ENCODE results near the gene SNAPC2.
"Not testable (repeated sequence)": the region's sequence is repeated elsewhere in the genome, so short reads cannot be mapped to it uniquely, and the experiment has no call there.

Gene SNAPC2

GRCh38 chr19:7921967-7922835 is 2.1 kb downstream of the SNAPC2 start:
- no peak for DNase-seq (ENCODE audit: low read depth in 2 of 2)

GRCh38 chr19:7922836-7923195 is 2.7 kb downstream of the SNAPC2 start:
- DNase-seq (ENCODE audit: low read depth in 2 of 2) = no peak

GRCh38 chr19:7923295-7924191 is 3.4 kb downstream of the SNAPC2 start:
- no peak for DNase-seq (ENCODE audit: low read depth in 2 of 2)

- no peak for DNase-seq (ENCODE audit: low read depth in 2 of 2)
Observed at GRCh38 chr19:7924241-7924640, 4.1 kb downstream of the SNAPC2 start.

- DNase-seq (ENCODE audit: low read depth in 2 of 2) = no peak
Observed at GRCh38 chr19:7924651-7925170, 4.6 kb downstream of the SNAPC2 start.

GRCh38 chr19:7925171-7925851 is 5.2 kb downstream of the SNAPC2 start:
- DNase-seq (ENCODE audit: low read depth in 2 of 2) = peak; percentile 70 to 73

- peak; percentile 46 to 74 for DNase-seq (ENCODE audit: low read depth in 2 of 2)
Observed at GRCh38 chr19:7926021-7926726, 6.0 kb downstream of the SNAPC2 start, which contains the start of gene CTXN1. TSS of gene CTXN1 (minus strand) at chr19:7926135. CDS start at chr19:7925538, 597 bp downstream.

- no peak for DNase-seq (ENCODE audit: low read depth in 2 of 2)
Observed at GRCh38 chr19:7926727-7927604, 6.8 kb downstream of the SNAPC2 start.

- DNase-seq (ENCODE audit: low read depth in 2 of 2) = no peak
Observed at GRCh38 chr19:7927605-7928333, 7.6 kb downstream of the SNAPC2 start.

GRCh38 chr19:7928334-7928706 is 8.2 kb downstream of the SNAPC2 start:
- no peak for DNase-seq (ENCODE audit: low read depth in 2 of 2)

- peak; percentile 47 for DNase-seq (ENCODE audit: low read depth in 2 of 2)
Observed at GRCh38 chr19:7928741-7929701, 8.9 kb downstream of the SNAPC2 start.

GRCh38 chr19:7930030-7930429 is 9.9 kb downstream of the SNAPC2 start:
- not testable (repeated sequence) for DNase-seq (ENCODE audit: low read depth in 2 of 2)

GRCh38 chr19:7930765-7931164 is 10.6 kb downstream of the SNAPC2 start:
- DNase-seq (ENCODE audit: low read depth in 2 of 2) = no peak

GRCh38 chr19:7931221-7932061 is 11.3 kb downstream of the SNAPC2 start:
- no peak for DNase-seq (ENCODE audit: low read depth in 2 of 2)

- no peak for DNase-seq (ENCODE audit: low read depth in 2 of 2)
Observed at GRCh38 chr19:7932276-7932929, 12.3 kb downstream of the SNAPC2 start.

- no peak for DNase-seq (ENCODE audit: low read depth in 2 of 2)
Observed at GRCh38 chr19:7932930-7933300, 12.8 kb downstream of the SNAPC2 start.

- no peak for DNase-seq (ENCODE audit: low read depth in 2 of 2)
Observed at GRCh38 chr19:7933411-7933810, 13.3 kb downstream of the SNAPC2 start.
